WERI-Rb-1 (cell line): ENCODE data around the gene FHOD3.

Source experiments
- DNase-seq: peaks from one replicate; pipeline ENCODE4 v3.0.0-alpha.2; 2020
- H3K27ac ChIP-seq: fragments of 250-450 bp; sonication (Bioruptor Pico); 2 replicates; pipeline ENCODE4 v1.5.1; 2020; ENCODE audit warnings: mild to moderate bottlenecking, moderate library complexity
- H3K27me3 ChIP-seq: fragments of 250-450 bp; sonication (Bioruptor Pico); 2 replicates; pipeline ENCODE4 v1.5.1; 2021; ENCODE audit warnings: mild to moderate bottlenecking, low read depth, moderate library complexity; ENCODE audit not compliant: insufficient read depth, severe bottlenecking
- H3K36me3 ChIP-seq: fragments of 250-450 bp; sonication (Bioruptor Pico); 2 replicates; pipeline ENCODE4 v1.5.1; 2020; ENCODE audit warnings: mild to moderate bottlenecking, moderate library complexity
- H3K4me3 ChIP-seq: 2 replicates; pipeline ENCODE4 v1.5.1; 2011; ENCODE audit warnings: low read depth, mild to moderate bottlenecking, control low read depth, low read length
- H3K9me3 ChIP-seq: fragments of 250-450 bp; sonication (Bioruptor Pico); 2 replicates; pipeline ENCODE4 v1.5.1; 2021; ENCODE audit warnings: mild to moderate bottlenecking, moderate library complexity; ENCODE audit not compliant: severe bottlenecking
- TF ChIP-seq, protein P1 (sequence below): IDR thresholded peaks from 2 replicates; pipeline ENCODE4 v1.5.1; 2011; ENCODE audit warnings: low read depth, mild to moderate bottlenecking, control low read depth, inconsistent platforms, low read length

The FHOD3 gene

DNA sequence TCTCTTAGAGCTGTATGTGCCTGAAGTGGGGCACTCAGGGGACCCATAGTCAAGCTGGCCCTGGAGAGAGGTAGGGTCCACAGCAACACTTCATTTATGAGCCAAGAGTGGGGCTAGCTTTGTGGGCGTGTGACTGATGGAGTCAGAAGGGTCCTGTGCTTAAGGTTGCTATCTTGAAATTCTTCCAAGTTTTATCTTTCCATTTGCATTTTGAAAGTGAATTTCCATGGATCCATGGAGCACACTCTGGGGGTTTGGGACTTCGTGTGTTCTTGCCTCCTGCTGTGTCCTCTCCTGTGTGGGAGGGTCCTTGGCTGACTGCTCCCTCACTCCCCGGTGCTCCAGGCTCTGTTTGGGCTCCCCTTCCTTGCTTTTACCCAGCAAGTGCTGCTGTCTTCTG is 50.8 kb downstream of the FHOD3 start:
- TF ChIP-seq, protein P1, sequence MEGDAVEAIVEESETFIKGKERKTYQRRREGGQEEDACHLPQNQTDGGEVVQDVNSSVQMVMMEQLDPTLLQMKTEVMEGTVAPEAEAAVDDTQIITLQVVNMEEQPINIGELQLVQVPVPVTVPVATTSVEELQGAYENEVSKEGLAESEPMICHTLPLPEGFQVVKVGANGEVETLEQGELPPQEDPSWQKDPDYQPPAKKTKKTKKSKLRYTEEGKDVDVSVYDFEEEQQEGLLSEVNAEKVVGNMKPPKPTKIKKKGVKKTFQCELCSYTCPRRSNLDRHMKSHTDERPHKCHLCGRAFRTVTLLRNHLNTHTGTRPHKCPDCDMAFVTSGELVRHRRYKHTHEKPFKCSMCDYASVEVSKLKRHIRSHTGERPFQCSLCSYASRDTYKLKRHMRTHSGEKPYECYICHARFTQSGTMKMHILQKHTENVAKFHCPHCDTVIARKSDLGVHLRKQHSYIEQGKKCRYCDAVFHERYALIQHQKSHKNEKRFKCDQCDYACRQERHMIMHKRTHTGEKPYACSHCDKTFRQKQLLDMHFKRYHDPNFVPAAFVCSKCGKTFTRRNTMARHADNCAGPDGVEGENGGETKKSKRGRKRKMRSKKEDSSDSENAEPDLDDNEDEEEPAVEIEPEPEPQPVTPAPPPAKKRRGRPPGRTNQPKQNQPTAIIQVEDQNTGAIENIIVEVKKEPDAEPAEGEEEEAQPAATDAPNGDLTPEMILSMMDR, result no peak
- DNase-seq, result no peak
- no peaks in the 10 kb centered on the region for H3K27me3 ChIP-seq
- no peak overlapping the region for H3K27ac ChIP-seq
- no peaks in the 10 kb centered on the region for H3K36me3 ChIP-seq
- H3K9me3 ChIP-seq, result no peaks in the 10 kb centered on the region
- H3K4me3 ChIP-seq, result no peak overlapping the region

DNA sequence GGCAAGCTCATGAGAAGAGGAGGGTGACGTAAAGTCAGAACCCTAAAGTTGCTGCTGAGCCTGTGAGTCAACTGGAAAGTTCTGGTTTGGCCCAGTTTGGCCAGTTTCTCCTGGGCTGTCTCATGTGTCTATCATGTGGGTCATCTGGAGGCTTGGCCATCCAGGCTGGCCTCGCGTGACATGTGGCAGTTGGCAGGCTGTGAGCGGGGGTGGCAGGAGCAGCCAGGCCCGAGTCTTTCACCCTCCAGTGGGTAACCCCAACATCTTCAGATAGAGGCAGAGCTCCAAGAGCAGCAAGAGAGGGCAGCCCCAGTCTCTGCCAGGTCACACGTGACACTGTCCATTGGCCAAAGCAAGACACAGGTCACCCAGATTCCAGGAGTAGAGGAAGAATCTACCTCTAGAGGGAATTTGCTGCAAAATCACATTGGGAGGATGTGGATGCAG is 51.5 kb downstream of the FHOD3 start:
- Histone ChIP-seq H3K36me3 (no peaks in the 10 kb centered on the region), H3K4me3 (no peak overlapping the region), H3K27me3 (no peaks in the 10 kb centered on the region), H3K9me3 (no peaks in the 10 kb centered on the region), H3K27ac (no peak overlapping the region)
- no peak for DNase-seq
- TF ChIP-seq, protein P1, result no peak

DNA sequence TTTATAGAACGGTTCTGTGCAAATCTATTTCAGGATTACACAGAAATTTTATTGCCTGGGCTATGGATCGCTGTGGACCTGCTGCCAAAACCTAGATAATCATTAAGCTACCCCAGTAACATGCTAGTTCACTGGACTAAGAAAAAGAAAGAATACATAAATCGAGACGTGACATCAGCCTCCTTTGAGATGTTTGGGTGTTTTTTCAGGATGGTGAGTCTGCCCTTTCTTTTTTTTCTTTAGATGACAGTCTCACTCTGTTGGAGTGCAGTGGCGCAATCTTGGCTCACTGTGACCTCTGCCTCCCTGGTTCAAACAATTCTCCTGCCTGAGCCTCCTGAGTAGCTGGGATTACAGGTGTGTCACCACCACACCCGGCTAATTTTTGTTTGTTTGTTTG is 52.0 kb downstream of the FHOD3 start:
- Histone ChIP-seq H3K27ac (no peak overlapping the region), H3K36me3 (no peaks in the 10 kb centered on the region), H3K4me3 (no peak overlapping the region), H3K27me3 (no peaks in the 10 kb centered on the region), H3K9me3 (no peaks in the 10 kb centered on the region)
- TF ChIP-seq, protein P1, result no peak
- DNase-seq, result no peak

DNA sequence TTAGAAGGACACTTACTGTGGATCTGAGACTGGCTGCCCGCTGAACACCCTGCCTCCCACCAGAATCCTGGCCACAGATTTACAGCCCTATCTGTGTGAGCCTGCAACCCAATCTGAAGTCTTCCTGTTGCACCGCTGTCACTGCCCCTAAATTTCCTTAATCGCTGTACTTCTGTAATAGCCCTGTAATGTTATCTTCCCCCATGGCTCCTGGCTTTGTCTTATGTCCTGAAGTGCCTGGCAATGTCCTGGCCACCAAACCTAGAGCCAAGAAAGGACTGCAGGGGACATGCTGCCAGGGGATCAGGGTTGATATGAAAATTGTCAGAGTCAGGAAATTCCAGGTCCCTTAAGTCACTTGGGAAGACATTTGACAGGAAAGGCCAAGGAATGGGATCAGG is 52.7 kb downstream of the FHOD3 start:
- no peak for DNase-seq
- H3K36me3 ChIP-seq, result no peaks in the 10 kb centered on the region
- no peak overlapping the region for H3K27ac ChIP-seq
- H3K27me3 ChIP-seq, result no peaks in the 10 kb centered on the region
- H3K4me3 ChIP-seq, result no peak overlapping the region
- H3K9me3 ChIP-seq, result no peaks in the 10 kb centered on the region
- TF ChIP-seq, protein P1, result no peak

DNA sequence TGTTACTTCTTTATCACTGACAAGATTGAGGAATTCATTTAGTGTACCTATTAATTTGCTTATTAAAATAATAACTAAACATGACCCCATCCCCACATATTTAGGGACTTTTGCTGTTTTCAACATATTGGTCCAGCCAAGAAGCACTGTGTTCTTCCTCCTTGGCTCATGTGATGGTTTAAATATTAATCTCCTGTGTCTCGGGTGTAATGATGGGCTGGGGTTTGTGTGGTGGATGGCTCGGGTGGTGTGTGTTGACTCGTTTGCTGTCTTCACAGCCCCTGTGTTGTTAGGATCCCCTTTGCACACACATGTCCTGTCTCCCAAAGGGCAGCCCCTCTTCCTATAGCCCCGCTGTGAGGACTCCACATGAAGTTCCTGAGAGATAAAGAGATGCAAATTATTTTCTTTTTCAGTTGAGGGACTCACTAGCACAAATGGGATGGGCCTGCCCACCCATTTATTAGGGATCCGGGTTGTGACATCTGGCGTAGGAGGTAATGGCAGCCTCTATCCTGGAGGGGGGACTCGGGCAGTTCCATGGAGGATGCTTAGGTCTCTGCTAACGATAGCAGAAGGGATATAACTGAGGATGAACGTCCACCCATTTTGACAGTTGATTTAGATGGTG is 53.4 kb downstream of the FHOD3 start:
- Histone ChIP-seq H3K27ac (no peak overlapping the region), H3K36me3 (no peaks in the 10 kb centered on the region), H3K4me3 (no peak overlapping the region), H3K9me3 (no peaks in the 10 kb centered on the region), H3K27me3 (no peaks in the 10 kb centered on the region)
- DNase-seq, result no peak
- TF ChIP-seq, protein P1, result no peak

DNA sequence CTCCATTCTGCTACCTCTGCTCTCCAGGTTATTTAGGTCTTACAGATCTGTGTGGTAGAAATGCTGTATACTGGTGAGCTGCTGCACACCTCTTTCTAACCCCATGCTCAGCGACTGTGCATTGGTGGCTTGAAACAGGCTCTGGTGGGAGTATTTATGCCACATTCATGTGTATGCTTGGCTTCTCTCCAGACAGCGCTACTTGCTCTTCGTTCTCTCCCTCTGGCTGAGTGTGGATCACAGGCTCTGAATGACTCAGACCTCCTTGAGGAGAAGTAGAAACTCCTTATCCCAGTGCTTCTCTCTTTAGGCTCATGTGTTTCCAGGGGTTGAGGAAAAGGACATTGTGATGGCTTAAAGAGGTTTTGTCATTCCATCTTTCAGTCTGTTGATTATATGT is 54.9 kb downstream of the FHOD3 start:
- no peaks in the 10 kb centered on the region for H3K27me3 ChIP-seq
- H3K9me3 ChIP-seq, result no peaks in the 10 kb centered on the region
- DNase-seq, result no peak
- no peak overlapping the region for H3K27ac ChIP-seq
- H3K4me3 ChIP-seq, result no peak overlapping the region
- TF ChIP-seq, protein P1, result no peak
- H3K36me3 ChIP-seq, result no peaks in the 10 kb centered on the region
